SK-N-SH (cell line): Measurements from ENCODE around the gene SPRED1. TPM values are rescaled to one million over a fixed set of nuclear protein-coding genes. Genes with fewer than 3 reads are reported as not detected.

ENCODE experiments used
- CTCF ChIA-PET: fragments of 300-600, 350-600 bp; formaldehyde crosslinking; extraction: SDS; loops from one replicate; lab custom pipeline; 2021; lab: Yijun Ruan, JAX
- POLR2A ChIA-PET: fragments of 350-600 bp; sonication (Branson Sonifier 250); formaldehyde crosslinking; extraction: SDS; loops from one replicate; lab custom pipeline; 2020; ENCODE audit warnings: antibody characterized with exemption, inconsistent platforms; lab: Yijun Ruan, JAX
- DNase-seq: peaks from one replicate; pipeline ENCODE4 v3.0.0; 2012
- H2AFZ ChIP-seq: fragments of 200-600 bp; sonication (generic); 2 replicates; pipeline ENCODE4 v1.8.1; 2016; ENCODE audit warnings: antibody characterized with exemption, mild to moderate bottlenecking, low read depth
- H3F3A ChIP-seq: fragments of 200-600 bp; sonication (generic); replicated peaks from 2 replicates; pipeline ENCODE3; 2016; ENCODE audit warnings: antibody characterized with exemption, mild to moderate bottlenecking; ENCODE audit not compliant: insufficient read depth
- H3K27ac ChIP-seq, 2 experiments: fragments of 200-500 bp in 1 of 2; fragments of 200-600 bp in 1 of 2; sonication (Bioruptor generic) in 1 of 2; sonication (generic), shearing (Covaris generic) in 1 of 2; 2 replicates each; pipeline versions ENCODE4 v1.5.1 to v1.6.1; 2014 to 2016; ENCODE audit warnings: low read depth in 2 of 2, inconsistent platforms in 1 of 2, low read length in 1 of 2, mild to moderate bottlenecking in 1 of 2, mixed read lengths in 1 of 2
- H3K27me3 ChIP-seq: fragments of 200-600 bp; sonication (generic), shearing (Covaris generic); 2 replicates; pipeline ENCODE4 v1.6.1; 2016; ENCODE audit warnings: mixed run types; ENCODE audit not compliant: insufficient read depth
- H3K36me3 ChIP-seq, 2 experiments: fragments of 200-500 bp in 1 of 2; fragments of 200-600 bp in 1 of 2; sonication (Bioruptor generic) in 1 of 2; sonication (generic) in 1 of 2; replicated peaks in 1 of 2; 2 replicates each; pipeline versions ENCODE3 to v1.5.1; 2014 to 2016; ENCODE audit warnings: low read length in 1 of 2, mild to moderate bottlenecking in 1 of 2; ENCODE audit not compliant: insufficient read depth in 2 of 2, control insufficient read depth in 1 of 2
- H3K4me1 ChIP-seq, 2 experiments: fragments of 200-500 bp in 1 of 2; fragments of 200-600 bp in 1 of 2; sonication (Bioruptor generic) in 1 of 2; sonication (generic), shearing (Covaris generic) in 1 of 2; 2 replicates each; pipeline versions ENCODE4 v1.5.1 to v1.6.1; 2014 to 2016; ENCODE audit warnings: low read depth in 1 of 2, low read length in 1 of 2, mixed run types in 1 of 2; ENCODE audit not compliant: insufficient read depth in 2 of 2, control insufficient read depth in 1 of 2
- H3K4me2 ChIP-seq: fragments of 200-600 bp; sonication (generic), shearing (Covaris generic); 2 replicates; pipeline ENCODE4 v1.6.1; 2017; ENCODE audit warnings: mixed run types
- H3K4me3 ChIP-seq, 2 experiments: fragments of 200-500 bp in 1 of 2; fragments of 200-600 bp in 1 of 2; sonication (Bioruptor generic) in 1 of 2; sonication (generic), shearing (Covaris generic) in 1 of 2; 2 replicates each; pipeline versions ENCODE4 v1.5.1 to v1.8.1; 2014 to 2016; ENCODE audit warnings: low read depth in 2 of 2, inconsistent platforms in 1 of 2, low read length in 1 of 2, mild to moderate bottlenecking in 1 of 2, mixed read lengths in 1 of 2, moderate library complexity in 1 of 2
- H3K79me2 ChIP-seq: fragments of 200-600 bp; sonication (generic); 2 replicates; pipeline ENCODE4 v1.8.1; 2017; ENCODE audit warnings: mild to moderate bottlenecking; ENCODE audit not compliant: insufficient read depth
- H3K9ac ChIP-seq: fragments of 200-600 bp; sonication (generic); 2 replicates; pipeline ENCODE4 v1.6.1; 2017; ENCODE audit warnings: mixed run types
- H3K9me2 ChIP-seq: fragments of 200-600 bp; sonication (generic); 2 replicates; pipeline ENCODE4 v1.6.1; 2017; ENCODE audit warnings: mixed run types
- H3K9me3 ChIP-seq: fragments of 200-600 bp; sonication (generic); 2 replicates; pipeline ENCODE4 v1.6.1; 2017; ENCODE audit warnings: mixed run types, mild to moderate bottlenecking, moderate library complexity
- H4K20me1 ChIP-seq: fragments of 200-600 bp; sonication (generic); 2 replicates; pipeline ENCODE4 v1.6.1; 2017; ENCODE audit warnings: mild to moderate bottlenecking, mixed run types; ENCODE audit not compliant: insufficient read depth
- CHD2 ChIP-seq: fragments of 150-350 bp; IDR thresholded peaks from 2 replicates; pipeline ENCODE4 v1.6.1; 2018; ENCODE audit warnings: low read length; ENCODE audit not compliant: partially characterized antibody
- ELF1 ChIP-seq: IDR thresholded peaks from 2 replicates; pipeline ENCODE4 v1.4.0; 2012
- EZH2phosphoT487 ChIP-seq: fragments of 200-600 bp; sonication (generic); IDR thresholded peaks from 2 replicates; pipeline ENCODE4 v1.6.1; 2017; ENCODE audit warnings: low read depth, mixed run types, mild to moderate bottlenecking, antibody characterized with exemption, moderate library complexity, borderline replicate concordance
- FOSL2 ChIP-seq: IDR thresholded peaks from 2 replicates; pipeline ENCODE4 v1.4.0; 2012; ENCODE audit warnings: low read depth, mild to moderate bottlenecking, moderate library complexity, borderline replicate concordance
- FOXJ3 ChIP-seq: sonication (generic); formaldehyde crosslinking; IDR thresholded peaks from 2 replicates; pipeline ENCODE4 v1.5.1; 2020; ENCODE audit warnings: mild to moderate bottlenecking, missing genetic modification reagents
- FOXM1 ChIP-seq: IDR thresholded peaks from 2 replicates; pipeline ENCODE4 v1.4.0; 2012; ENCODE audit warnings: low read depth, mild to moderate bottlenecking
- GABPA ChIP-seq: IDR thresholded peaks from 2 replicates; pipeline ENCODE4 v1.4.0; 2012; ENCODE audit warnings: low read depth, mild to moderate bottlenecking
- GATA2 ChIP-seq: sonication (generic); formaldehyde crosslinking; IDR thresholded peaks from 2 replicates; pipeline ENCODE4 v1.5.0; 2020; ENCODE audit warnings: mild to moderate bottlenecking, missing genetic modification reagents
- JUND ChIP-seq: IDR thresholded peaks from 2 replicates; pipeline ENCODE4 v1.4.0; 2012
- MEF2A ChIP-seq: IDR thresholded peaks from 2 replicates; pipeline ENCODE4 v1.4.0; 2012; ENCODE audit warnings: low read depth, borderline replicate concordance
- NFIC ChIP-seq: IDR thresholded peaks from 2 replicates; pipeline ENCODE4 v1.4.0; 2012; ENCODE audit warnings: borderline replicate concordance
- NRF1 ChIP-seq: IDR thresholded peaks from 2 replicates; pipeline ENCODE4 v1.6.1; 2012; ENCODE audit warnings: low read depth, mild to moderate bottlenecking, low read length
- POLR2AphosphoS5 ChIP-seq: IDR thresholded peaks from 2 replicates; pipeline ENCODE4 v1.6.1; 2012; ENCODE audit warnings: low read depth, low read length
- RCOR1 ChIP-seq: fragments of 150-350 bp; IDR thresholded peaks from 2 replicates; pipeline ENCODE4 v1.6.1; 2017; ENCODE audit warnings: antibody characterized with exemption, low read length
- RFX5 ChIP-seq: IDR thresholded peaks from 2 replicates; pipeline ENCODE4 v1.6.1; 2012; ENCODE audit warnings: mild to moderate bottlenecking, improper control_type of control experiment, low read length
- RXRA ChIP-seq: IDR thresholded peaks from 2 replicates; pipeline ENCODE4 v1.4.0; 2012; ENCODE audit warnings: low read depth, mild to moderate bottlenecking, borderline replicate concordance
- SIN3A ChIP-seq: IDR thresholded peaks from 2 replicates; pipeline ENCODE4 v1.6.1; 2012; ENCODE audit warnings: low read depth, mild to moderate bottlenecking, low read length, moderate library complexity, borderline replicate concordance
- SMC3 ChIP-seq: IDR thresholded peaks from 2 replicates; pipeline ENCODE4 v1.6.1; 2012; ENCODE audit warnings: low read depth, low read length, improper control_type of control experiment
- TEAD4 ChIP-seq: IDR thresholded peaks from 2 replicates; pipeline ENCODE4 v1.4.0; 2012; ENCODE audit warnings: mild to moderate bottlenecking, borderline replicate concordance; ENCODE audit not compliant: insufficient read depth
- WGBS: methylation state at CpG from one replicate; pipeline ENCODE4 v1.1.6; 2017; ENCODE audit warnings: low lambda C conversion rate; 5-methylcytosine and 5-hydroxymethylcytosine counted together
- polyA plus RNA-seq, 3 experiments: library from polyadenylated mRNA; depleted of rRNA; stranded (reverse); fragments of >200 nt; gene quantifications; 2 replicates each; pipeline ENCODE4 v1.2.3, GENCODE V29; 2012
- TF ChIP-seq, protein P1 (sequence below): IDR thresholded peaks from 2 replicates; pipeline ENCODE4 v1.4.0; 2012; ENCODE audit warnings: low read depth
- TF ChIP-seq, protein P2 (sequence below): fragments of 150-350 bp; IDR thresholded peaks from 2 replicates; pipeline ENCODE4 v1.6.1; 2016; ENCODE audit warnings: mild to moderate bottlenecking, low read depth, low read length
- TF ChIP-seq, protein P3 (sequence below): IDR thresholded peaks from 2 replicates; pipeline ENCODE4; 2012
- TF ChIP-seq, protein P4 (sequence below): IDR thresholded peaks from 2 replicates; pipeline ENCODE4 v1.6.1; 2012; ENCODE audit warnings: mild to moderate bottlenecking, low read depth, low read length, moderate library complexity

SPRED1 gene
- polyA plus RNA-seq, 1 of the 3 experiments (the other 2 are of a cell fraction): 4.4 TPM

DNA sequence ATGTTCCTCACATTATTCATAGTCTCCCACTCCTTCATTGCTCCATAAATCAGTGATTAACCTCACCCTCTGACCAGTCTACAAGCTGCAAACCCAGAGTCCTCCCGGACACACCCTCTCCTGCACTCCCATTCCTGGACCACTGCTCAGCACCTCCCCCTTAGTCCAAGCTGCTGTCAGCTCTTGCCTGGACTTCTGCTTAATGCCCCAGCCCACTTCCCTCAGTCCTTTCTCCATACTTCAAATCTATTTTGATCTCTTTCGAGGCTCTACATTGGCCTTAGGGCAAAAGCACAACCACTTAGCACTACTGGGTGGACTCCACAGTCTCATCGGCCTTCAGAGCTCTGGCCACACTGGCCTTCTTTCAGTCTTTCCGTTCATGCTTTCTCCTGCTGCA, 121.9 kb downstream of the SPRED1 start:
- ChIA-PET CTCF (interaction anchor here (0.7 to 1.7 kb wide), 5 partner anchors 15 to 1384 kb away, joined by 3 read pairs; no protein-coding TSS in a partner anchor), POLR2A (no interaction called here)
- Histone ChIP-seq H3K4me1 (no peaks in the 10 kb centered on the region; a peak in 1 of 4 replicates), H3K79me2 (no peaks in the 10 kb centered on the region), H3K36me3 (no peaks in the 10 kb centered on the region), H4K20me1 (no peaks in the 10 kb centered on the region), H3F3A (no peaks in the 10 kb centered on the region), H3K27me3 (no peaks in the 10 kb centered on the region), H3K4me3 (no peak overlapping the region), H3K9me3 (no peaks in the 10 kb centered on the region), H3K27ac (no peak overlapping the region), H3K9ac (no peak overlapping the region), H3K9me2 (no peaks in the 10 kb centered on the region), H2AFZ (no peak overlapping the region), H3K4me2 (no peak overlapping the region)
- DNase-seq: no peak
- WGBS: 73% methylated on average over 4 of the region's 4 CpGs
- no peak for TF ChIP-seq TEAD4
- TF ChIP-seq RXRA: no peak
- no peak for TF ChIP-seq FOXJ3
- no peak for TF ChIP-seq FOSL2
- TF ChIP-seq, protein P1, sequence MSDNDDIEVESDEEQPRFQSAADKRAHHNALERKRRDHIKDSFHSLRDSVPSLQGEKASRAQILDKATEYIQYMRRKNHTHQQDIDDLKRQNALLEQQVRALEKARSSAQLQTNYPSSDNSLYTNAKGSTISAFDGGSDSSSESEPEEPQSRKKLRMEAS: no peak
- TF ChIP-seq RCOR1: no peak
- TF ChIP-seq POLR2AphosphoS5: no peak
- no peak for TF ChIP-seq ELF1
- TF ChIP-seq, protein P2, sequence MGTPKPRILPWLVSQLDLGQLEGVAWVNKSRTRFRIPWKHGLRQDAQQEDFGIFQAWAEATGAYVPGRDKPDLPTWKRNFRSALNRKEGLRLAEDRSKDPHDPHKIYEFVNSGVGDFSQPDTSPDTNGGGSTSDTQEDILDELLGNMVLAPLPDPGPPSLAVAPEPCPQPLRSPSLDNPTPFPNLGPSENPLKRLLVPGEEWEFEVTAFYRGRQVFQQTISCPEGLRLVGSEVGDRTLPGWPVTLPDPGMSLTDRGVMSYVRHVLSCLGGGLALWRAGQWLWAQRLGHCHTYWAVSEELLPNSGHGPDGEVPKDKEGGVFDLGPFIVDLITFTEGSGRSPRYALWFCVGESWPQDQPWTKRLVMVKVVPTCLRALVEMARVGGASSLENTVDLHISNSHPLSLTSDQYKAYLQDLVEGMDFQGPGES: no peak
- TF ChIP-seq, protein P3, sequence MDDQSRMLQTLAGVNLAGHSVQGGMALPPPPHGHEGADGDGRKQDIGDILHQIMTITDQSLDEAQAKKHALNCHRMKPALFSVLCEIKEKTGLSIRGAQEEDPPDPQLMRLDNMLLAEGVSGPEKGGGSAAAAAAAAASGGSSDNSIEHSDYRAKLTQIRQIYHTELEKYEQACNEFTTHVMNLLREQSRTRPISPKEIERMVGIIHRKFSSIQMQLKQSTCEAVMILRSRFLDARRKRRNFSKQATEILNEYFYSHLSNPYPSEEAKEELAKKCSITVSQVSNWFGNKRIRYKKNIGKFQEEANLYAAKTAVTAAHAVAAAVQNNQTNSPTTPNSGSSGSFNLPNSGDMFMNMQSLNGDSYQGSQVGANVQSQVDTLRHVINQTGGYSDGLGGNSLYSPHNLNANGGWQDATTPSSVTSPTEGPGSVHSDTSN: no peak
- no peak for TF ChIP-seq GATA2 (CRISPR knock-in tag)
- no peak for TF ChIP-seq SIN3A
- TF ChIP-seq SMC3: no peak
- TF ChIP-seq CHD2: no peak
- TF ChIP-seq FOXM1: no peak
- TF ChIP-seq RFX5: no peak

DNA sequence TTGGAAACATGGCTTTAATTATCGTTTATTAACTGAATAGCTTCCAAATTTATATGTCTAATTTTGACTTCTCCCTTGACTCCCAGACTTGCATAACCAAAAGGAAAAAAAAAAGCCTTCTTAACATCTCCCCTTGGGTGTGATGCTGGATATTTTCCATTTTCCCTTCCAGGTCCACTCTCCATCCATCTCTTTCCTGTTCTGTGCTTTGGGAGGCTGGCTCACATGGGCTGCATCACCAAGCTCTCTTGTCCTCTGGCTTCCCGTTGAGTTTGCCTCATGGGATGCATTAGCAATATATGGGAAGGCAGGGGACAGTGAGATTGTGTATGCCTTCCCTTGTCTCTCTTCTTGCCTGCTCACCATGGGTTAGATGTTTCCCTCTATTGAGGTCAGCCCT, 123.4 kb downstream of the SPRED1 start:
- ChIA-PET POLR2A (no interaction called here), CTCF (interaction anchor here (0.8 to 1.7 kb wide), 9 partner anchors 9 to 381 kb away, joined by 3 to 6 read pairs (median 3); no protein-coding TSS in a partner anchor)
- H3K9me3 ChIP-seq: no peaks in the 10 kb centered on the region
- H3F3A ChIP-seq: no peaks in the 10 kb centered on the region
- no peaks in the 10 kb centered on the region for H4K20me1 ChIP-seq
- no peak overlapping the region for H3K4me2 ChIP-seq
- H3K9me2 ChIP-seq: no peaks in the 10 kb centered on the region
- no peak overlapping the region for H3K9ac ChIP-seq
- H3K79me2 ChIP-seq: no peaks in the 10 kb centered on the region
- DNase-seq: no peak
- WGBS: 40% methylated on average over 2 of the region's 2 CpGs
- no peak overlapping the region for H2AFZ ChIP-seq
- no peaks in the 10 kb centered on the region for H3K27me3 ChIP-seq
- H3K4me1 ChIP-seq: no peaks in the 10 kb centered on the region; a peak in 1 of 4 replicates
- H3K4me3 ChIP-seq: no peak overlapping the region
- H3K27ac ChIP-seq: no peak overlapping the region
- no peaks in the 10 kb centered on the region for H3K36me3 ChIP-seq
- no peak for TF ChIP-seq FOXJ3
- no peak for TF ChIP-seq ELF1
- no peak for TF ChIP-seq NRF1
- no peak for TF ChIP-seq EZH2phosphoT487
- no peak for TF ChIP-seq JUND
- TF ChIP-seq MEF2A: no peak
- TF ChIP-seq, protein P4, sequence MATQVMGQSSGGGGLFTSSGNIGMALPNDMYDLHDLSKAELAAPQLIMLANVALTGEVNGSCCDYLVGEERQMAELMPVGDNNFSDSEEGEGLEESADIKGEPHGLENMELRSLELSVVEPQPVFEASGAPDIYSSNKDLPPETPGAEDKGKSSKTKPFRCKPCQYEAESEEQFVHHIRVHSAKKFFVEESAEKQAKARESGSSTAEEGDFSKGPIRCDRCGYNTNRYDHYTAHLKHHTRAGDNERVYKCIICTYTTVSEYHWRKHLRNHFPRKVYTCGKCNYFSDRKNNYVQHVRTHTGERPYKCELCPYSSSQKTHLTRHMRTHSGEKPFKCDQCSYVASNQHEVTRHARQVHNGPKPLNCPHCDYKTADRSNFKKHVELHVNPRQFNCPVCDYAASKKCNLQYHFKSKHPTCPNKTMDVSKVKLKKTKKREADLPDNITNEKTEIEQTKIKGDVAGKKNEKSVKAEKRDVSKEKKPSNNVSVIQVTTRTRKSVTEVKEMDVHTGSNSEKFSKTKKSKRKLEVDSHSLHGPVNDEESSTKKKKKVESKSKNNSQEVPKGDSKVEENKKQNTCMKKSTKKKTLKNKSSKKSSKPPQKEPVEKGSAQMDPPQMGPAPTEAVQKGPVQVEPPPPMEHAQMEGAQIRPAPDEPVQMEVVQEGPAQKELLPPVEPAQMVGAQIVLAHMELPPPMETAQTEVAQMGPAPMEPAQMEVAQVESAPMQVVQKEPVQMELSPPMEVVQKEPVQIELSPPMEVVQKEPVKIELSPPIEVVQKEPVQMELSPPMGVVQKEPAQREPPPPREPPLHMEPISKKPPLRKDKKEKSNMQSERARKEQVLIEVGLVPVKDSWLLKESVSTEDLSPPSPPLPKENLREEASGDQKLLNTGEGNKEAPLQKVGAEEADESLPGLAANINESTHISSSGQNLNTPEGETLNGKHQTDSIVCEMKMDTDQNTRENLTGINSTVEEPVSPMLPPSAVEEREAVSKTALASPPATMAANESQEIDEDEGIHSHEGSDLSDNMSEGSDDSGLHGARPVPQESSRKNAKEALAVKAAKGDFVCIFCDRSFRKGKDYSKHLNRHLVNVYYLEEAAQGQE: no peak
- no peak for TF ChIP-seq RXRA
- TF ChIP-seq NFIC: no peak
- TF ChIP-seq, protein P2: no peak
- TF ChIP-seq GATA2 (CRISPR knock-in tag): no peak
- no peak for TF ChIP-seq GABPA
